SW480 (cell line): ENCODE results near the gene C9orf43.
"Not testable (repeated sequence)": the region's sequence is repeated elsewhere in the genome, so short reads cannot be mapped to it uniquely, and the experiment has no call there.

Source experiments
- DNase-seq: peaks from one replicate; pipeline ENCODE4 v3.0.0-alpha.2; 2016; ENCODE audit warnings: low spot score

Gene C9orf43

GRCh38 chr9:113410207-113410864 is at the start of gene C9orf43, which contains the start of gene POLE3:
C9orf43 (plus strand) TSS chr9:113410747; CDS start chr9:113413494, 2,747 bp downstream.
POLE3 (minus strand) TSS chr9:113410675; CDS start chr9:113410293, 382 bp downstream.
- DNase-seq = peak; percentile 95

- no peak for DNase-seq
Measured at GRCh38 chr9:113361304-113362018, 49.1 kb upstream of the C9orf43 start.

- DNase-seq = no peak
Measured at GRCh38 chr9:113363336-113363735, 47.2 kb upstream of the C9orf43 start.

- no peak for DNase-seq
Measured at GRCh38 chr9:113364951-113365350, 45.6 kb upstream of the C9orf43 start.

GRCh38 chr9:113365652-113366051 is 44.9 kb upstream of the C9orf43 start:
- DNase-seq = not testable (repeated sequence)

- DNase-seq = no peak
Measured at GRCh38 chr9:113368348-113368981, 42.1 kb upstream of the C9orf43 start.

- no peak for DNase-seq
Measured at GRCh38 chr9:113368982-113369854, 41.3 kb upstream of the C9orf43 start.

GRCh38 chr9:113369855-113370140 is 40.7 kb upstream of the C9orf43 start:
- DNase-seq = no peak

- no peak for DNase-seq
Measured at GRCh38 chr9:113370806-113371325, 39.7 kb upstream of the C9orf43 start.

- no peak for DNase-seq
Measured at GRCh38 chr9:113372059-113372458, 38.5 kb upstream of the C9orf43 start.

- DNase-seq = no peak
Measured at GRCh38 chr9:113373256-113373655, 37.3 kb upstream of the C9orf43 start.

GRCh38 chr9:113373676-113374392 is 36.7 kb upstream of the C9orf43 start:
- no peak for DNase-seq

- no peak for DNase-seq
Measured at GRCh38 chr9:113375057-113376023, 35.2 kb upstream of the C9orf43 start.

GRCh38 chr9:113376634-113377567 is 33.6 kb upstream of the C9orf43 start, which contains the start of gene HDHD3:
HDHD3 (minus strand) TSS chr9:113376986; CDS start chr9:113374354, 2,632 bp downstream.
- peak; percentile 79 for DNase-seq

GRCh38 chr9:113379094-113379828 is 31.3 kb upstream of the C9orf43 start:
- DNase-seq = not testable (repeated sequence)

GRCh38 chr9:113379829-113380210 is 30.7 kb upstream of the C9orf43 start:
- not testable (repeated sequence) for DNase-seq

GRCh38 chr9:113380869-113381378 is 29.6 kb upstream of the C9orf43 start:
- DNase-seq = no peak

GRCh38 chr9:113381441-113381840 is 29.1 kb upstream of the C9orf43 start:
- DNase-seq = not testable (repeated sequence)
